ENCODE results near the gene MYB.
"Not testable (repeated sequence)": the region's sequence is repeated elsewhere in the genome, so short reads cannot be mapped to it uniquely, and the experiment has no call there.

Gene MYB

GRCh38 chr6:135180542-135181332 is at the start of gene MYB:
Gene MYB, plus strand, starts transcription at chr6:135181308. Its CDS starts 206 bp downstream, at chr6:135181514.
- peak; percentile 77 for DNase-seq (ENCODE audit: low spot score)

GRCh38 chr6:135132776-135133175 is 48.3 kb upstream of the MYB start:
- no peak for DNase-seq (ENCODE audit: low spot score)

- DNase-seq (ENCODE audit: low spot score) = no peak
Observed at GRCh38 chr6:135135835-135136234, 45.3 kb upstream of the MYB start.

GRCh38 chr6:135137826-135138225 is 43.3 kb upstream of the MYB start:
- no peak for DNase-seq (ENCODE audit: low spot score)

GRCh38 chr6:135141182-135141581 is 39.9 kb upstream of the MYB start:
- DNase-seq (ENCODE audit: low spot score) = no peak

- DNase-seq (ENCODE audit: low spot score) = no peak
Observed at GRCh38 chr6:135141728-135142127, 39.4 kb upstream of the MYB start.

GRCh38 chr6:135142232-135142631 is 38.9 kb upstream of the MYB start:
- DNase-seq (ENCODE audit: low spot score) = not testable (repeated sequence)

- no peak for DNase-seq (ENCODE audit: low spot score)
Observed at GRCh38 chr6:135144673-135145062, 36.4 kb upstream of the MYB start.

GRCh38 chr6:135145063-135145800 is 35.9 kb upstream of the MYB start:
- peak; percentile 26 for DNase-seq (ENCODE audit: low spot score)

GRCh38 chr6:135146162-135146934 is 34.8 kb upstream of the MYB start:
- no peak for DNase-seq (ENCODE audit: low spot score)

GRCh38 chr6:135147637-135148592 is 33.2 kb upstream of the MYB start:
- no peak for DNase-seq (ENCODE audit: low spot score)

- no peak for DNase-seq (ENCODE audit: low spot score)
Observed at GRCh38 chr6:135148889-135149288, 32.2 kb upstream of the MYB start.

GRCh38 chr6:135149376-135149775 is 31.7 kb upstream of the MYB start:
- DNase-seq (ENCODE audit: low spot score) = no peak

- DNase-seq (ENCODE audit: low spot score) = not testable (repeated sequence)
Observed at GRCh38 chr6:135150481-135150880, 30.6 kb upstream of the MYB start.

- not testable (repeated sequence) for DNase-seq (ENCODE audit: low spot score)
Observed at GRCh38 chr6:135154125-135154524, 27.0 kb upstream of the MYB start.

- DNase-seq (ENCODE audit: low spot score) = no peak
Observed at GRCh38 chr6:135158397-135158796, 22.7 kb upstream of the MYB start.

GRCh38 chr6:135159531-135159930 is 21.6 kb upstream of the MYB start:
- no peak for DNase-seq (ENCODE audit: low spot score)

GRCh38 chr6:135161411-135162395 is 19.4 kb upstream of the MYB start:
- no peak for DNase-seq (ENCODE audit: low spot score)

GRCh38 chr6:135162678-135163439 is 18.2 kb upstream of the MYB start:
- DNase-seq (ENCODE audit: low spot score) = no peak

- no peak for DNase-seq (ENCODE audit: low spot score)
Observed at GRCh38 chr6:135163440-135163738, 17.7 kb upstream of the MYB start.
